Natural killer cell (primary cell): Measurements from ENCODE around the gene OR52E1. TPM values are rescaled to one million over a fixed set of nuclear protein-coding genes. Genes with fewer than 3 reads are reported as not detected.

Experiments used
- ATAC-seq, 3 donors: fragments of 150-1000 bp in 2 of 3; fragments of 200-7000 bp in 1 of 3; cut with Tn5 transposase; 1 replicate in 1 of 3; 2 replicates in 2 of 3; pipeline ENCODE4 v1.10.0; 2021; ENCODE audit warnings: mild to moderate bottlenecking in 2 of 3, moderate library complexity in 2 of 3
- DNase-seq, 2 donors: peaks; one replicate each; pipeline versions ENCODE4 v3.0.0 to v3.0.0-alpha.2; 2013 to 2021; ENCODE audit warnings: mixed read lengths in 1 of 2
- H3K27ac ChIP-seq: one replicate; pipeline ENCODE4 v1.5.1; 2013; ENCODE audit warnings: mild to moderate bottlenecking, low read length
- H3K27me3 ChIP-seq: one replicate; pipeline ENCODE4 v1.6.1; 2013; ENCODE audit warnings: low read length; ENCODE audit not compliant: control insufficient read depth, insufficient read depth
- H3K36me3 ChIP-seq: one replicate; pipeline ENCODE4 v1.6.1; 2013; ENCODE audit warnings: low read length; ENCODE audit not compliant: control insufficient read depth, insufficient read depth
- H3K4me1 ChIP-seq: one replicate; pipeline ENCODE4 v1.6.1; 2013; ENCODE audit warnings: low read length; ENCODE audit not compliant: control insufficient read depth, insufficient read depth
- H3K4me3 ChIP-seq: one replicate; pipeline ENCODE4 v1.5.1; 2013; ENCODE audit warnings: low read length
- H3K9me3 ChIP-seq: one replicate; pipeline ENCODE4 v1.6.1; 2013; ENCODE audit warnings: low read length; ENCODE audit not compliant: control insufficient read depth, insufficient read depth
- H3K27ac Mint-ChIP-seq, 2 donors: one replicate each; pipeline ENCODE4 v1.8.0; 2022; ENCODE audit warnings: mild to moderate bottlenecking in 2 of 2, mixed read lengths in 2 of 2, moderate library complexity in 1 of 2
- H3K27me3 Mint-ChIP-seq, 2 donors: one replicate each; pipeline ENCODE4 v1.8.0; 2022; ENCODE audit warnings: low read depth in 2 of 2, mixed read lengths in 2 of 2
- H3K36me3 Mint-ChIP-seq: one replicate; pipeline ENCODE4 v1.8.0; 2022; ENCODE audit warnings: mixed read lengths
- H3K4me1 Mint-ChIP-seq, 2 donors: one replicate each; pipeline ENCODE4 v1.8.0; 2022; ENCODE audit warnings: mixed read lengths in 2 of 2
- H3K4me3 Mint-ChIP-seq: one replicate; pipeline ENCODE4 v1.8.0; 2022; ENCODE audit warnings: mild to moderate bottlenecking, moderate library complexity, mixed read lengths
- H3K9me3 Mint-ChIP-seq, 2 donors: one replicate each; pipeline ENCODE4 v1.8.0; 2022; ENCODE audit warnings: mixed read lengths in 2 of 2
- CTCF ChIP-seq: fragments of 200-600 bp; IDR thresholded peaks from one replicate; pipeline ENCODE4 v1.8.0; 2022; ENCODE audit warnings: antibody characterized with exemption
- WGBS: methylation state at CpG from one replicate; pipeline ENCODE4 v1.1.7; 2013; ENCODE audit warnings: missing lambda C conversion rate; ENCODE audit not compliant: insufficient coverage; 5-methylcytosine and 5-hydroxymethylcytosine counted together
- intact Hi-C: fragments of 100-400 bp; cut with micrococcal nuclease; formaldehyde crosslinking; loops from one replicate; pipeline ENCODE4 v1.14.2; 2022
- total RNA-seq, 4 donors: library from RNA; stranded (reverse); fragments of 120-200 nt in 1 of 4; gene quantifications; one replicate each; pipeline versions ENCODE4 v1.2.3 to v1.2.4, GENCODE V29; 2013 to 2022

Gene OR52E1
- total RNA-seq, 3 donors from 2014 or later (not counting 1 experiment from before 2014, with no cell fraction given), result not detected

GRCh38 chr11:5117588-5117987 is 48.2 kb downstream of the OR52E1 start:
- Histone ChIP-seq H3K36me3 (no peaks in the 10 kb centered on the region), H3K27me3 (no peaks in the 10 kb centered on the region), H3K9me3 (no peaks in the 10 kb centered on the region), H3K27ac (no peak overlapping the region), H3K4me3 (no peak overlapping the region), H3K4me1 (no peaks in the 10 kb centered on the region)
- Mint-ChIP-seq H3K36me3 (no peaks in the 10 kb centered on the region), H3K27me3 (peaks cover 7 to 13% of the 10 kb centered on the region in 2 donors), H3K4me1 (no peaks in the 10 kb centered on the region), H3K9me3 (peaks cover 3 to 5% of the 10 kb centered on the region in 2 donors), H3K27ac (no peak overlapping the region), H3K4me3 (no peak overlapping the region)
- TF ChIP-seq CTCF, result no peak
- DNase-seq (no peak), ATAC-seq (no peak)
- intact Hi-C loops, result no loop called here

- Histone ChIP-seq H3K27ac (no peak overlapping the region), H3K4me3 (no peak overlapping the region), H3K27me3 (no peaks in the 10 kb centered on the region), H3K36me3 (no peaks in the 10 kb centered on the region), H3K4me1 (no peaks in the 10 kb centered on the region), H3K9me3 (no peaks in the 10 kb centered on the region)
- Mint-ChIP-seq H3K27ac (no peak overlapping the region), H3K9me3 (peaks cover under 1 to 3% of the 10 kb centered on the region in 2 donors), H3K4me3 (no peak overlapping the region), H3K27me3 (peaks cover 13 to 14% of the 10 kb centered on the region in 2 donors), H3K36me3 (no peaks in the 10 kb centered on the region), H3K4me1 (peaks cover 0 to 1% of the 10 kb centered on the region in 2 donors)
- WGBS, result no CpG with 5 or more reads among the region's 1 CpG
- intact Hi-C loops, result no loop called here
- no peak for TF ChIP-seq CTCF
- no peak for ATAC-seq
- DNase-seq, result no peak
These were observed 49.5 kb downstream of the OR52E1 start for GRCh38 chr11:5118893-5119292.

Other genes with a start within 250 kb of the OR52E1 start
- gene OR51F2, start 248.3 kb upstream of the OR52E1 start, total RNA-seq, result not detected
- not detected for gene OR51S1, start 220.4 kb upstream of the OR52E1 start, total RNA-seq
- gene OR51T1, start 187.7 kb upstream of the OR52E1 start, total RNA-seq, result not detected
- not detected for gene OR51A7, start 165.8 kb upstream of the OR52E1 start, total RNA-seq
- gene OR51G2, start 150.2 kb upstream of the OR52E1 start, total RNA-seq, result not detected
- not detected for gene OR51G1, start 145.2 kb upstream of the OR52E1 start, total RNA-seq
- not detected for gene OR51A4, start 122.0 kb upstream of the OR52E1 start, total RNA-seq
- not detected for gene OR51A2, start 113.9 kb upstream of the OR52E1 start, total RNA-seq
- gene OR51L1, start 74.7 kb upstream of the OR52E1 start, total RNA-seq, result not detected
- gene OR52J3, start 23.0 kb upstream of the OR52E1 start, total RNA-seq, result not detected
- not detected for gene OR52E2, start 9.9 kb upstream of the OR52E1 start, total RNA-seq
- gene OR52A5, start 68.8 kb downstream of the OR52E1 start, total RNA-seq, result not detected
- not detected for gene OR52A1, start 85.2 kb downstream of the OR52E1 start, total RNA-seq
- not detected for gene OR51V1, start 131.1 kb downstream of the OR52E1 start, total RNA-seq
- gene HBB, start 157.5 kb downstream of the OR52E1 start, total RNA-seq, result 10 to 100 TPM in 1 of 3 donors, 1 to 10 TPM in 1, not detected in 1; 2.6 to 10.6 TPM
- not detected for gene HBD, start 164.9 kb downstream of the OR52E1 start, total RNA-seq
- gene HBG1, start 180.3 kb downstream of the OR52E1 start, total RNA-seq, result not detected
- not detected for gene HBG2, start 185.2 kb downstream of the OR52E1 start, total RNA-seq
- gene HBE1, start 200.4 kb downstream of the OR52E1 start, total RNA-seq, result not detected
- not detected for gene OR51B4, start 232.4 kb downstream of the OR52E1 start, total RNA-seq